Activated CD4-positive, CD25-positive, alpha-beta regulatory T cell (primary cell): ENCODE data around the gene LEF1.

Experiments
- DNase-seq, 4 experiments: peaks; one replicate each; lab custom pipeline; 2025; lab: John Stamatoyannopoulos, UW

The LEF1 gene

DNA sequence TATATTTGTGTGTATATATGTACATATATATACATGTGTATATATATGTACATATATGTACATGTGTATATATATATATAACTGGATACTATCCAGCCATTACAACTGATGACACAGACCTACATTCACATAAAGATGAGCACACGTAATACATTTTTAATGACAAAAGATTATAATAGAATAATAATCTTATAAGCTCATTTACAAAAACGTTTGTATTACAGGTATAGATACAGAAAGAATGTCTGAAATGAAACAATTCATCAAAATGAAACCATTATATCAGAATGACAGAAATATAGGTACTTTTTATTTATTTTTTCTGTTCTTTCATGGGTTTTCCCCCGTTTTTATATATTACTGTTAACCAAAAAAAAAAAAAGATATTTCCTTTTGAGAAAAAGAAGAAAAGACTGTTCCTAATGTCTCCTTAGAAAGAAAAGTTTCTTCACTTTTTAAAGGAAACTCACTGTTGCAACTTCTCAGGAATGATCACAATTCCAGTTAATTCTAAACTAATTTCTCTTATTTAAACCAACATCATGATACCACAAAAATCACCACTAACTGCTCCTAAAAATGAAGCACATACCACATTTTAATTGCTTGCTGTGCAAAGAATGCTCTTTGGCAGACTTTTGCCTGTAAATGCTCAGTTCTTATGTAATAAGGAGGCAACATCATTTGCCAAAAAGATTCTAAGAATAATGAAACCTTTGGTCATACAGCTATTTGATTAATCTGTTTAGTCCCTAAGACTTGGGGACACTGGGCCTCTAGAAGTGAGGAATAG is 18.9 kb downstream of the LEF1 start:
- no peak for DNase-seq

DNA sequence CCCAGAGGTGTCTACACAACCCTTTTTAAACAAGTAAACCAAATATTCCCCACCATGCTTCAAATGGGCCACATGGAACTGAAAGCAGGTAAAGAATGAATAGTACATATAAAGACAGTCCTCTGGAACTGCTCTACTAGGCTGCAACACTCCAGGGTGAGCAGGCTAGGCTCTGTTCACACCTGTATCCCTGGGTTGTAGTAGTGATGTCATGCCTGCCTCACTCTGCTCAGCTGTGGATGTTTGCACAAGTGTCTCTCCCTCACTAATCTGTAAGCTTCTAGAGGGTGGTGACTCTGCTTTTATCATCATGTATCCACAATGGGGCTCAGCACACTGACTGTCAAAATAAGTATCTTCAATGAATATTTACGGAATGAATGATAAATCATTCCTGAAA is 20.4 kb downstream of the LEF1 start:
- DNase-seq: peak in 1 of 4 experiments; percentile 3

DNA sequence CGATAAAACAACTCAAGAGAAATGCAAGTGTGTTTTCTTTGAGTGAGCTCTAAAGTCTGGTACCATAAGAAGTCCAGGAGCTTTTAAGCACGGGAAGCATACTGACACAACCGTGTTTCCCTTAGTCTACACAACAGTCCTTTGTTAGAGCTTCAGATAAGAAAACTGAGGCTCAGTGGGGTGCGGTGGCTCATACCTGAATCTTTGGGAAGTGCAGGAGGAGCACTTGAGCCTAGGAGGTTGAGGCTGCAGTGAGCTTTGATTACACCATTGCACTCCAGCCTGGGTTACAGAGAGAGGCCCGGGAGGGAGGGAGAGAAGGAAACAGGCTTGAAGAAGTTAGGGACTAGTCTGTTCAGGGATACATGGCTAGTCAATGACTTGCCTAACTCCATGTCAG is 21.9 kb downstream of the LEF1 start:
- no peak for DNase-seq

DNA sequence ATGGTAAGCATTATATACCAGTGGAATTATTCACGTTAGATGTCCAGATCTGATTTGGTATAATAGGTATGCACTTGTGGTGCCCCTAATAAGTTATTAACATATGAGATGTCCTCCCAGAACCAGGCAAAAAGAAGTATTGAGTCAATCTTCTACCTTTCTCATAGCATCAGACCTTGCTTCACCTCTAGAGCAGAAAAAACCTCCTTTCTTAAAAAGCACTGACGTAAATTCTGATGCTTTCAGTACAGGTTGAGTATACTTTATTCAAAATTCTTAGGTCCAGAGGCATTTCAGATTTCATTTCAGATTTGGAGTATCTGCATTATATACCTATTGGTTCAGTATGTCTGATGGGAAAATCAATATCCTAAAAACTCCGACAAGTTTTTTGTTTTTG is 22.4 kb downstream of the LEF1 start:
- DNase-seq: no peak

DNA sequence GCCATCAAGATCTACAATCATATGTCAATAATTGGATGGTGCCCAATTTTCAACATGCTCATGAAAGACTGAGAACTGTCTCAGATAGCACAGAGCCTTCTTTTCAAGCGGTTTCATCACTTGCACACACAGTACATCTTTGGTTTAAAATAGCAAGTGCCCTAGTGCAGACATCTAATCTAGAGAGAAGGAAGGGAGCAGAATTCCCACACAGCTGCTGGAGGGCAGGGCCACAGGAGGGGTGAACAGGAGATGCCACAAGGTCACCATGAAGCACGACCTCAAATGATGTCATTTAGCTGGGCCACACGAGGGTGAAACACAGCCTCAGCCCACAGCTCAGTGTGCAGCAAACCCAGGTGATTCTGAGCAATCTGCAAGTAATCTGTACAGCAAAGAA is 24.3 kb downstream of the LEF1 start:
- no peak for DNase-seq

DNA sequence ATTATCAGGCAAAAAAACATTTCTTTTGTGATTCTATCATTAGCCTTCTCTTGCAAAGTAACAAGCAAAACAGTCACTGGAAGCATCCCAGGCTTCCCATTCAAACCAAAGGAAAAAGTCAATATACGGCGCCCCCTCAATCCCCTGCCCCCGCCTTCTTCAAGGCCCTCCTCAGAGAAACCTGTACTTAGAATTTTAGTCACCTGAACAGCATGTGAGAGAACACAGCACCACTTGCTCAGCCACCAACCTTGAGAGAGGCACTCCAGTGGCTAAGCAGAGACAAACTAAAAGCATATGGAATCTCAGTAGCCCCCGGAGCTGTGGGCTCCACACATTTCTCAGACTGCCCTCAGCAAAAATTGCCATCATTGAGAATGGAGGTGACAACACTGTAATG is 25.2 kb downstream of the LEF1 start:
- DNase-seq: no peak

DNA sequence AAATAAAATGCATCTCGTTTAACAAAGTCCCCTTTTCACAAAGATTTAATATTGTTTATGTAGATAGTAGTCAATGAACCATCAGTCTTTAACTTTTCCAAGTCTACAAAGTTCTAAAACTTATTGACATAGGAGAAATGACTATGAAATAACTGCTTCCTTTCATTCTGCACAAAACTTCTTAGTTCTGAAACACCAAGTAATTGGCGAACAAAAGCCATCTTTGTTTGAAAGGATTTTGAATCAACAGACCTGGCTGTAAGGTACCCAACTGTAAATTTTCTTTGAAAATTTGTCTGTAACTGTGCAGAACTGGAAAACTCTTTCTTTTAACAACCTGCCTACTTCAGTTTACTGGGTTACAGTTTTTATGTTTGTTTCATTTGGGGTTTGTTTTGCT is 25.9 kb downstream of the LEF1 start:
- no peak for DNase-seq

DNA sequence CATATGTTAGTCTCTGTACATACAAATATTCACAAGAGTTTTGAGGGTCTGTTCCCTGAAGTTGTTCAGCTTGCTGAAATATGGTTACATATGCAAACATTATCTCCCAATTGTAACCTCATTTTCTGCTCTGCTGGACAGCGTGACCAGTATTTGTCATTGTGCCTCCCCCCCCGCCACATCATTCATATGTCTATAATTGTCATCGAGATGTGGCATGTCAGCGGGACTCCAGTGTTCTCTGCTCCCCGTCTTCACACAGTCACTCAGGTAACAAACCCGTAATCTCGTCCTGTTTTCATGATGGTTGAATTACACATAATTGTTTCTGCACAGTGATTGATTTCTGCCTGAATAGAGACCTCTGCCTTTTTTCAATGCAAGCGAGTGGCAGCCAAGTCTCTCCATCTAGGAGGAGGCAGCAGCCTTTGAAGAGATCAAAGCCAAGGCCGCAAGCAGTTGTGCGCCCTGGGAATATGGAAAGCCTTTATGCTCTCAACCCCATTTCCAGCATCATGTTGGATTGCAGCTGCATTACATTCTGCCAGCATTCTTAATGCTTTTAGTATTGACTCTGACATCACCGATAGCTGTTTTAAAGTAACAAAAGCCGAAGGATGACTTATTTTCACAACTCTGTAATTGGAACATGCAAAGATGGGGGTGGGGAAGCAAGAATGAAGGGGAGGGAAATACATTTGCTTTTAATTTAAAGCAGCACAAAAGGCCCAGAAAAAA is 27.4 kb downstream of the LEF1 start:
- peak in 1 of 4 experiments; percentile 4 for DNase-seq

DNA sequence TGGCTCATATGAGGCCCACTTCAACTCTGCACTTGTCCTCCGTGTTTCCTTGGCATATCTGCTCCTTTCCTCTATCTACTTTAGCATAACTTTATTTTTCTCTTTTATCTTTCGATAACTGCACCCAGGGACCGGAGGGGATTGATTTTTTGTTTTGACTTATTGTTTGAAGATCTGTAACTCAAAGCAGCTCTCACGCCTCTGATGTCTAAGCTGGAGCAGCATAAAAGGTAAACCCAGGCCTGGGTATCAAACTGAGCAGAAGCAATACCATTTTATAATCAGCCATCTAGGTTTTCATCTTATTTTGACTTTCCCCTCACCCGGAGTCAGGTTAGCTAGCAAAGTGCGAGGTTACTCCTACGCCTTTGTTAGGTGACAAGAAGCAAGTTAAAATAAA is 28.4 kb downstream of the LEF1 start:
- DNase-seq: no peak

DNA sequence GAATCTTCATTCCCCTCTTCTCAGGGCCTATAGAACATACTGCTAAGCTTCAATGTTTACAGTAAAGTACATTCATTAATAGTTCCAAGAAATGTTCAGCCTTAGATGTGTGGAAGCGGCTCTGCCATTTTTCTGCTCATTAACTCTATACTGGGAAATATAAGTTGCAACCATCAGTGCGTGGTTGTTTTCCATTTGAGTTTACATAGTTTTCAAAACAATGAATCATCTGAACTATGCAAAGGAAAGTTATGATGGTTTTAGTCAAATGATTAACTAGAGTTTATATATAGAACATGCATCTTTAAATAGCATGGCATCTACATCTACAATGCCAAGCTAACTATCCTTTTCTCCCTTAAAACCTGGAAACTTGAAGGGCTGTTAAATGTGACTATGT is 29.6 kb downstream of the LEF1 start:
- DNase-seq: no peak

DNA sequence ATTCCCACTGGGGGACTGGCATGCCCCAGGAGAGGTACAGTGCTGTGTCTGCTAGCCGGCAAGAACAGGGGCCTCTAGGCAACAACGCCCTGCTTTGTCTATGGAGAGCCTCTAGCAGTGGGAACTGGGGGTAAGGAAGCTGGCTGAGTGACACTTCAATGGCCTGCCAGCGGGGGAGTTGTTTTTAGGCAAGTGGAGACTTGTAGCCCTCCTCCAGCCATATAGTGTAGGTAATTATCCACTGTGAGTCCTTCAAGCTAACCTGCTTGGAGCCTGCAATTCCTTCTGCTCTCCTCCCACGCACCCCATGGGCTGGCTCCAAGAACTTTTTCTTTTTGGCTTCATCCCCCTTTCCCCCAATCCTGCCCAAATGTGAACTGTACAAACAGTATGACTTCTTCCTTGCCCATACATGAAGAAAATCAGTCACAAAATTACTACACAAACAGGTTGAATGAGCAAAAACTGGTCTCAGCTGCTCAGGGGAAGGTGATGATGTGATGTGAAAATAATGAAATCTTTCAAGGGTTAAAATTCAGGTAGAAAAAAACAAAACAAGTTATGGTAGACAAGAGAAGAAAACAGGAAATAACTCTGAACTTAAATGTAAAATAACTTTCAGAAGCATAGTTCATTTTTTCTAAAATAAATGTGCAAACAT is 33.1 kb downstream of the LEF1 start:
- no peak for DNase-seq

DNA sequence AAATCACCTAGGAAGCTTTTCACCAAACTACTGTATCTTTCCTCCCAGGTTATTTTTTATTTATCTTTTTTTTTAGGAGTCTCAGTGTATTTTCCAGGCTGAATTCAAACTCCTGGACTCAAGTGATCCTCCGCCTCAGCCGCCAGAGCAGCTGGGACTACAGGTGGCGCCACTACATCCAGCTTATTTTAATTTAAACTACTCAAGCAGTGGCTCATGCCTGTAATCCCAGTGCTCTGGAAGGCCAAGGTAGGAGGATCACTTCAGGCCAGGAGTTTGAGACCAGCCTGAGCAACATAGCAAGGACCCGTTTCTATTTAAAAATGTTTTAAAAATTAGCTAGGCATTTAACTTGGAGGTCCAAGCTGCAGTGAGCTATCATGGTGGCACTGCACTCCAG is 37.8 kb downstream of the LEF1 start:
- DNase-seq: no peak

DNA sequence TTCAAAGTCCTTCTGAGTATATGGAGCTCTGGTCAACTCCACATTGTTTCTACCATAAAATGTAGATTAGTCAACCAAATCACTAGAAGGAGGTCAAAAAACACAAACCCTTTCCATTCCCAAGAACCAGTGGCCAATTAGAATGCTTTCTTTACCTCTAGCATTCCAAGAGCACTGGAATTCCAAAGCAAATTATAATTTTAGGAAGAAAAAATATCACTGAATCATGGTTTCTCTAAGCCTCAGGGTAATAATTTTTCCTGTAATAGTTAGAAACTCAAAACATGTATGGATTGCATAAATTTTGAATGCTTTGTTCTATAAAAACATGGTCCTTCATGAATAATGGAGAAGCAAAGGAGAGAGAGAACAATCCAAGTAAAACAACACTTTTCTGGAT is 39.5 kb downstream of the LEF1 start:
- no peak for DNase-seq

DNA sequence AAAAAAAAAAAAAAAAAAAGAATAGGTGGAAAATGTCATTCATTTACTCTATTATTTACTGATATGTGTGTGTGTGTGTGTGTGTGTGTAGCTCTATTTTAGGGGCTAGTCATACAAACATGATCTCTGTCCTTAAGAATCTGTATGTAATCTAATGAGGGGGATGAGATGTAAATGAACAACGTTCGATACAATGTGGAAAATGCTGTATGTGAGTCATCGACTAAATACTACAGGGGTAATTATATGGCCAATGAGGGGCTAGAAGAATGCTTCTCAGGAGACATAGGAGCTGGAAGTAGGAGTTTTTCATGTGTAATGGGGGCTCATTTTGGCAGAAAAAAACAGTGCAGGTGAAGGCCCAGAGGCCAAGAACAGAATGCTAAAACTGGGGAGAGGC is 41.9 kb downstream of the LEF1 start:
- DNase-seq: no peak

DNA sequence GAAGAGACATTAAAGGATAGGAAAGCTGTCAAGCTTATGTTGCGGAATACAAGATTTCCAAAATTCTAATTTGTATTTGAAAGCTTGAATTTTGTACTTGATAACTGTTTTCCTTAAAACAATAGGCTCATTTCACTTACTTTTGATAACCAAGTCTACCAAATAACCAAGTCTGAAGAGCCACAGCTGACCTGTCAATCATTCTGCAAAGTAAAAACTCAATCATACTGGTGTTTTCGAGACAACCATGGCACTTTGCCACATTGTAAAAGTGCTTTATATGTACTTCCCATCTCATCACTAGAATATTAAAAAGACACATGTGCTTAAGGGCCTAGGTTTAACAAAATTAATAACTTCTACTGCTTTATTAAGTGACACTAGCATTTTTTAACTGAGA is 47.9 kb downstream of the LEF1 start:
- DNase-seq: no peak

DNA sequence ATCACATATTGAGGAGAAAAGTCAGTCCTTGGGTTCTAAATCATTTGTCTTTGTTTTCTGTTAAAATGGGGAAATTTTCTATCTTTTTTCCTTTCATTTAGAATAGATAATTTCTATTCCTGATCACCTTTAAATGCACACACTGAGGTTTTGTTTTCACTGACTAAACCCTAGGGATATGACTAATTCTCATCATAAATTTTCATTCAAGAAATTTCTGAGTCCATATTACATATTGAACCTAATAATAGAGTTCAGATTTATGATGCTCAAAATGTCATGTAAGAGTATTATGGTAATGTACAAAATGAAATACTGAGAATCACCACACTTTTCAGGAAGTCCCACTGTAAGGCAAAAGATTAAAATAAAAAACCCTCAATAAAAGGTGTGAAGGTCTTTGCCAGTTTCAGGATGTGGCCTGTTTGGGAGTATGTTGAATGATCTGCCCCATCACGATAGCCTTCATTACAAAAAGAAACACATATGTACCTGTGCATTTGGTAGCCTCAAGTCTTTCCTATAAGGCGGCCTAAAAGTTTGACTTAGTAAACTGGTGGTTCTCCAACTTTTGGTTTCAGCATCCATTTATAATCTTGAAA is 49.4 kb downstream of the LEF1 start:
- no peak for DNase-seq

DNA sequence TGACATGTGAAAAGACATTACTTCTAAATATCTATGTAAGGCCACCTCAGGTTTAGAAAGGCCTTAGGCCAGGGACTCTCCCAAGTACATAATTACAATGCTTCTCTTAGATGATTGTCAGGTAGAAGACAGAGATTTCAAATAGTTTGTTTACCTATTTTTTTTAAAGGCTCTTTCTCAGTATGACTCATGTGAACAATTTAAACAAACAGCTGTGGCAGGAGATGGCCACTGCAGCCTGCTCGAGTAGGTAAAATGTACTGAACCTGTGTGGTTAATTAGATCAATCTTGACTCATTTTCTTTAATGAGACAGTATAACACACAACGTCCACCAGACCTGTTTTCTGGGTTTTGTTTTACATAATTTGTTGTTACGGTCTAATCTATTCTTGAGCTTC is 50.2 kb downstream of the LEF1 start:
- DNase-seq: peak in 2 of 4 experiments; percentile 3 to 4

DNA sequence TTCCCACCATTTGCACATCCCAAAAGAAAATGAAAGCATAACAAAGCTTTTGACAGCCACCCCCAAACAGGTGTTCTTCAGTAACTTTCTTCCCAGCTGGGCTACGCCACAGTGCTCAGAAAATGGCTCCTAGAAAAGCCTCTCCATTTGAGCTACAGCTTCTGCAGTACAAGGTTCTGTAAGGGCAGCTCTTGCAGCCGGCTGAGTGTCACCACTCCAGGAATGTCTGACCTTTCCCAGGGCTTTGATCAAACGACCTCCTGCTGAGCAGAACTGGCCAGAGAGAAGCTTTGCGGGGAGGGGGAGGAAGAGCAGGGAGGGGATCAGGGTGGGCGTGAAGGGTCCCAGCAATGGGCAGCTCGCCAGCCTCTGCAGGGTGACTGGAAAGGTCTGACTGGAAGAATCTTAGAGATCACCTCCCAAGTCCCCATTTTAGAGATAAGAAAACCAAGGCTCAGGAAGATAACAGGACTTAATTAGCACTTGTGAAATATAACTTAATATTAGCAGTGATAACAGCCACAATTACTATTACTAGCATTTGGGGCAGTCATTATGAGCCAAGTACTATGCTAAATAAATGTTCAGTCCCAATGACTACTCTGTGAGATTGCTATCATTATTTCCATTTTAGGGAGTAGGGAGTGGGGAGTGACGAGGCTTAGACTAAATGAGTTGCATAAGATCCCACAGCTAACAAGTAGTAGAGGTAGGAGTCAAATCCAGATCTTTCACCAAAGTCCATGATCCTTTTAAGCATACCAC is 51.1 kb downstream of the LEF1 start:
- no peak for DNase-seq

DNA sequence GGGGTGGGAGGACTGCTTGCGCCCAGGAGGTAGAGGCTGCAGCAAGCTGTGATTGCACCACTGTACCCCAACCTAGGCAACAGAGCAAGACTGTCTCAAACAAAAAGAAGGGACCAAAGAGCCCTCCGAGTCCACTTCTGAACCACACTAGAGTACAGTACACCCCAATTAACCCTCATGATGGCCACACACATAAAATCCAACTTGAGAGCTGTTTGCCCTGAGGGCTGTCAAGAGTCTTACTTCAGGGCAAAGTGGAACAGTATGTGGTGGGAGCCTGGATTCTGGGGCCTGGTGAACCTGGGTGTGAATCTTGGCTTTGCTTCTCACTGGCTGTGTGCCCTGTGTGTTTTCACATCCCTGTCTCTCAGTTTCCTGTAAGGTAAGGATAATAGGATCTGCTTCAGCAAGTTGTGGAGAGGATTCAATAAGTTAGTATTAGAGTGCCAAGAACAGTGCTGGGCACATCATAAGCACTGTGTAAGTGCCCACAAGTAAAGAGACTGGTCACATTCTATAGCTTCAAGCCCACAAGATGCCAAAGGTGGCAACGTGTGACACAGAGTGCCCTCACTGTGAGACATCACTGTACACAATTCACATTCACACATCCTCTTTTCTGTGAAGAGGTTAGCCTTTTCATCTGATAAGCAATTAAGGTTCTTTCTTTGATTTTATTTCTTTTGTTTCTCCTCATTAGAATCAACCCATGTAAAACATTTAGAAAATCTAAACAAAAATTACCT is 52.1 kb downstream of the LEF1 start:
- DNase-seq: peak in 2 of 4 experiments; percentile 1 to 2

DNA sequence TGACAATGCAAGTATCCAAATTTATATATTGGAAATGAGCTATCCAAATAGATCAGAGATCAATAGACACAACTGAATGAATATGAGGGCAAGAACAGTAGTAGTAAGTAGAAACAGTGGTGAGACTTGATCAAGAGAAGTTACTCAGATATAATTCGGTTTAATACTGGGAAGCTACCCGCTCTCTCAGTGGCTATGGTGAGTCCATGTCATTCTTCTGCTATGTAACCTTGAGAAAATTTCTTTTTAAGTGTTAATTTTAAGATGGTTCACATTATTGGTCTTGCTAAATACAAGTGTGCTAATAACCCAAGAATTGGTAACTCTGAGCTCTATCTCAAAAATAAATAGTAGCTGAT is 53.6 kb downstream of the LEF1 start:
- DNase-seq: no peak

DNA sequence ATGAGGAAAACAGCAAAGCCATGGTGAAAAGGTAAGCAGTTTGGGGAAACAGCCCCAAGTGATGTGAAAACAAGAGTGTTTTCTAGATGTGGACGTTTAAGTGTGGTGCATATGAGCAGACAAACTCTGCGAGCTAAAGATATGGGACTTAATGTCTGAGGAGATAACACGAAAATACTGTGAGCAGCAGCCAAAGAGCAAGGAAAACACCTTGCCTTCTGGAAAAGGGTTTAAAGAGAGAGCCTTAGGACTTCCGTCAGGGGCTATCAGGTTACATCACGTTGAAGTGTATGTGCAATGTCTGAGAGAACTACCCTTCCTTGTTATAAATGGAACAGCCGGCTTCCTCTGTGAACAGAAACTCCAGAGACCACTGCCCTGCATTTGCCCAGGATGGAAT is 54.2 kb downstream of the LEF1 start:
- DNase-seq: no peak
